ENCODE measurements around the gene PNLIP.

PNLIP gene

GRCh38 chr10:116545756-116546155 is at the start of gene PNLIP:
Gene PNLIP (plus strand): TSS chr10:116545931. CDS start chr10:116546093, 162 bp downstream.
- no peak for DNase-seq

- no peak for DNase-seq
These were observed 40.9 kb upstream of the PNLIP start for GRCh38 chr10:116504786-116505185.

- no peak for DNase-seq
These were observed 35.2 kb upstream of the PNLIP start for GRCh38 chr10:116510565-116510964.

GRCh38 chr10:116511365-116511764 is 34.4 kb upstream of the PNLIP start:
- no peak for DNase-seq

GRCh38 chr10:116521424-116522290 is 24.1 kb upstream of the PNLIP start:
- DNase-seq: no peak

GRCh38 chr10:116522803-116523381 is 22.8 kb upstream of the PNLIP start:
- no peak for DNase-seq

GRCh38 chr10:116524736-116525135 is 21.0 kb upstream of the PNLIP start:
- no peak for DNase-seq

GRCh38 chr10:116526219-116526618 is 19.5 kb upstream of the PNLIP start:
- DNase-seq: no peak

GRCh38 chr10:116536810-116537209 is 8.9 kb upstream of the PNLIP start:
- DNase-seq: no peak

GRCh38 chr10:116538456-116538855 is 7.3 kb upstream of the PNLIP start:
- DNase-seq: no peak

- DNase-seq: no peak
These were observed 6.7 kb upstream of the PNLIP start for GRCh38 chr10:116538992-116539391.

- DNase-seq: no peak
These were observed 4.9 kb upstream of the PNLIP start for GRCh38 chr10:116540814-116541213.

GRCh38 chr10:116542007-116542677 is 3.6 kb upstream of the PNLIP start:
- no peak for DNase-seq

GRCh38 chr10:116545122-116545521 is 609 bp upstream of the PNLIP start:
- DNase-seq: no peak

- no peak for DNase-seq
These were observed 2.6 kb downstream of the PNLIP start for GRCh38 chr10:116548301-116548700.

GRCh38 chr10:116553378-116553980 is 7.7 kb downstream of the PNLIP start:
- DNase-seq: no peak

- DNase-seq: no peak
These were observed 8.9 kb downstream of the PNLIP start for GRCh38 chr10:116554628-116555027.

- no peak for DNase-seq
These were observed 10.1 kb downstream of the PNLIP start for GRCh38 chr10:116555880-116556279.

- DNase-seq: no peak
These were observed 11.7 kb downstream of the PNLIP start for GRCh38 chr10:116557305-116557880.

GRCh38 chr10:116565534-116565933 is 19.8 kb downstream of the PNLIP start:
- DNase-seq: no peak

- no peak for DNase-seq
These were observed 21.2 kb downstream of the PNLIP start for GRCh38 chr10:116566932-116567331.

- DNase-seq: no peak
These were observed 21.6 kb downstream of the PNLIP start for GRCh38 chr10:116567335-116567734.

- no peak for DNase-seq
These were observed 29.1 kb downstream of the PNLIP start for GRCh38 chr10:116574797-116575196.

All from NCI-H1417 treated with DMSO at 0.1 percent for 48 hours (cell line).